NAMALWA (cell line): Measurements from ENCODE around the gene SRL.

Experiments
- DNase-seq: peaks from one replicate; pipeline ENCODE4 v3.0.0-alpha.2; 2015; ENCODE audit warnings: low spot score

Gene SRL

GRCh38 chr16:4241928-4242283 is at the start of gene SRL:
SRL (minus strand) TSS chr16:4242080; CDS start chr16:4242067, 13 bp downstream.
- DNase-seq = no peak

- no peak for DNase-seq
Measured at GRCh38 chr16:4290236-4290830, 48.5 kb upstream of the SRL start.

GRCh38 chr16:4288148-4288921 is 46.5 kb upstream of the SRL start:
- DNase-seq = peak; percentile 79

- DNase-seq = no peak
Measured at GRCh38 chr16:4285167-4285566, 43.3 kb upstream of the SRL start.

GRCh38 chr16:4283939-4284338 is 42.1 kb upstream of the SRL start:
- no peak for DNase-seq

GRCh38 chr16:4283441-4283840 is 41.6 kb upstream of the SRL start:
- DNase-seq = no peak

GRCh38 chr16:4280625-4281024 is 38.7 kb upstream of the SRL start:
- no peak for DNase-seq

GRCh38 chr16:4277987-4278513 is 36.2 kb upstream of the SRL start:
- no peak for DNase-seq

- no peak for DNase-seq
Measured at GRCh38 chr16:4275861-4276260, 34.0 kb upstream of the SRL start.

- peak; percentile 58 for DNase-seq
Measured at GRCh38 chr16:4273858-4274311, 32.0 kb upstream of the SRL start.

- DNase-seq = peak; percentile 70
Measured at GRCh38 chr16:4272114-4272956, 30.5 kb upstream of the SRL start.

- DNase-seq = peak; percentile 94
Measured at GRCh38 chr16:4271176-4272113, 29.6 kb upstream of the SRL start.

- no peak for DNase-seq
Measured at GRCh38 chr16:4270595-4270994, 28.7 kb upstream of the SRL start.

GRCh38 chr16:4270091-4270490 is 28.2 kb upstream of the SRL start:
- no peak for DNase-seq

GRCh38 chr16:4266372-4266771 is 24.5 kb upstream of the SRL start:
- peak; percentile 50 for DNase-seq

- DNase-seq = no peak
Measured at GRCh38 chr16:4265676-4266075, 23.8 kb upstream of the SRL start.

GRCh38 chr16:4264546-4264945 is 22.7 kb upstream of the SRL start:
- no peak for DNase-seq

- no peak for DNase-seq
Measured at GRCh38 chr16:4263504-4264436, 21.9 kb upstream of the SRL start.

GRCh38 chr16:4262303-4262835 is 20.5 kb upstream of the SRL start:
- no peak for DNase-seq

- DNase-seq = peak; percentile 56
Measured at GRCh38 chr16:4261557-4262172, 19.8 kb upstream of the SRL start.
